Activated CD8-positive, alpha-beta T cell treated with anti-CD3 and anti-CD28 coated beads, Interleukin-2, amount 10 ng/mL, durations not matched to agents 7 days and 5 days (primary cell): ENCODE results near the gene MAPK8IP3. TPM values are rescaled to one million over a fixed set of nuclear protein-coding genes. Genes with fewer than 3 reads are reported as not detected.
"Not testable (repeated sequence)": the region's sequence is repeated elsewhere in the genome, so short reads cannot be mapped to it uniquely, and the experiment has no call there.

ENCODE experiments used
- ATAC-seq: fragments of 150-1000 bp; cut with Tn5 transposase; one replicate; pipeline ENCODE4 v1.10.0; 2021; ENCODE audit warnings: moderate library complexity
- CTCF ChIA-PET: fragments of 350-600 bp; sonication (Branson Sonifier 250); formaldehyde crosslinking; loops from one replicate; lab custom pipeline; 2021; ENCODE audit warnings: antibody characterized with exemption; lab: Charles Lee
- POLR2A ChIA-PET: fragments of 350-600 bp; sonication (Branson Sonifier 250); formaldehyde crosslinking; loops from one replicate; lab custom pipeline; 2021; ENCODE audit warnings: antibody characterized with exemption; lab: Charles Lee
- DNase-seq: peaks from one replicate; pipeline ENCODE4 v3.0.0-alpha.2; 2020
- H3K27ac Mint-ChIP-seq: one replicate; pipeline ENCODE4 v1.8.0; 2021; ENCODE audit warnings: mild to moderate bottlenecking, mixed read lengths
- H3K27me3 Mint-ChIP-seq: one replicate; pipeline ENCODE4 v1.8.0; 2021; ENCODE audit warnings: low read depth, mixed read lengths
- H3K36me3 Mint-ChIP-seq: one replicate; pipeline ENCODE4 v1.8.0; 2021; ENCODE audit warnings: low read depth, mixed read lengths
- H3K4me1 Mint-ChIP-seq: one replicate; pipeline ENCODE4 v1.8.0; 2021; ENCODE audit warnings: low read depth, mixed read lengths
- H3K4me3 Mint-ChIP-seq: one replicate; pipeline ENCODE4 v1.8.0; 2021; ENCODE audit warnings: mild to moderate bottlenecking, mixed read lengths
- H3K9me3 Mint-ChIP-seq: one replicate; pipeline ENCODE4 v1.8.0; 2022; ENCODE audit warnings: mixed read lengths; ENCODE audit not compliant: insufficient read depth
- total RNA-seq, 2 experiments: library from RNA; stranded (reverse); gene quantifications; one replicate each; pipeline ENCODE4 v1.2.3, GENCODE V29; 2021

Gene MAPK8IP3
- total RNA-seq, 2 experiments from 2014 or later: 75.9 to 82.7 TPM

DNA sequence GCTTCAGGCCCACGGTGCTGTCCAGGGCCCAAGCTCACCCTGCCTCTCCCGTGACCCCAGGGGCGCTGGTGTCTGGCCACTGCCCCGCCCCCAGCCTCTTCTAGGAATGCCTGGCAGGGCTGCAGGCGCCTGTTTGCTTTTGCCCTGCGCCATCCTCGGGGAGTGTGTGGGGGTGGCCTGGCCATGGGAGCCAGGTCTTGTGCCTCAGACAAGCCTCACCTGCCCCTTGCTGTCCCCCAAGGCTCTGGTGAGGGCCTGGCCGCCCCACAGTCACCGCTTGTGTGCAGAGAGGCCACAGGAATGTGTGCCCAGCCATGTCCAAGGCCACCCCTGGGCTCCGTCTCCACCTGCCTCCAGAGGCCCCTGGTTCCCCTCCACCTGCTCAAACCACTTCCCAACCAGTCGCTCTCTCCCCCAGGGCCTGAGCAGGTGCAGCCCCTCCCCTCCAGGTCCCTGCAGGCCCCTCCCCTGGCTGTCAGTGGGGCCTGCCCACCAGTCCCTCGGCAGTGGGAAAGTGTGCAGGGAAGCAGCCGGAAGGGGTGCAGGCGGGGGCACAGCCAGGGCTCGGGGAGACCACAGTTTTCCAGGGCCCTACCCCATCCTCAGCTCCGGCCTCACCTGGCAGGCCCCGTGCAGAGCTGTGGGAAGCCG, 88.4 kb downstream of the MAPK8IP3 start:
- peaks cover 10% of the 10 kb centered on the region for H3K36me3 Mint-ChIP-seq
- DNase-seq (no peak), ATAC-seq (no peak)
- H3K27ac Mint-ChIP-seq: no peak overlapping the region
- H3K4me3 Mint-ChIP-seq: no peak overlapping the region
- ChIA-PET POLR2A (no interaction called here), CTCF (no interaction called here)
- peaks cover 10% of the 10 kb centered on the region for H3K9me3 Mint-ChIP-seq
- H3K27me3 Mint-ChIP-seq: no peaks in the 10 kb centered on the region
- no peaks in the 10 kb centered on the region for H3K4me1 Mint-ChIP-seq

- no peak overlapping the region for H3K27ac Mint-ChIP-seq
- ChIA-PET CTCF (no interaction called here), POLR2A (no interaction called here)
- no peak for DNase-seq
- no peak for ATAC-seq
- peaks cover 17% of the 10 kb centered on the region for H3K9me3 Mint-ChIP-seq
- H3K4me3 Mint-ChIP-seq: no peak overlapping the region
- H3K36me3 Mint-ChIP-seq: peaks cover 17% of the 10 kb centered on the region
- H3K4me1 Mint-ChIP-seq: no peaks in the 10 kb centered on the region
- no peaks in the 10 kb centered on the region for H3K27me3 Mint-ChIP-seq
Observed at GRCh38 chr16:1794908-1795666, 89.1 kb downstream of the MAPK8IP3 start.

DNA sequence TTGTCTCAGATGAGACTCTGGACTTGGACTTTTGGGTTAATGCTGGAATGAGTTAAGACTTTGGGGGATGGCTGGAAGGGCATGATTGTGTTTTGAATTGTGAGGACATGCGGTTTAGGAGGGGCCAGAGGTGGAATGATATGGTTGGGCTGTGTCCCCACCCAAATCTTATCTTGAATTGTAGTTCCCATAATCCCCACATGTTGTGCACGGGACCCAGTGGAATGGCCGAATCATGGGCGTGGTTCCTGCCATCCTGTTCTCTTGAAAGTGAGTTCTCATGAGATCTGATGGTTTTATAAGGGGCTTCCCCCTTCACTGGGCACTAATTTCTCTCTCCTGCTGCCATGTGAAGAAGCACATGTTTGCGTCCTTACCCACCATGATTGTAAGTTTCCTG, 93.3 kb downstream of the MAPK8IP3 start:
- Mint-ChIP-seq H3K9me3 (peaks cover 17% of the 10 kb centered on the region), H3K36me3 (peaks cover 17% of the 10 kb centered on the region)
- H3K4me1 Mint-ChIP-seq, H3K4me3 Mint-ChIP-seq, CTCF ChIA-PET, H3K27me3 Mint-ChIP-seq, POLR2A ChIA-PET, ATAC-seq, H3K27ac Mint-ChIP-seq, DNase-seq: not testable (repeated sequence)

GRCh38 chr16:1800701-1801100, 94.7 kb downstream of the MAPK8IP3 start:
- Mint-ChIP-seq H3K9me3 (peaks cover 17% of the 10 kb centered on the region), H3K4me1 (no peaks in the 10 kb centered on the region), H3K4me3 (no peak overlapping the region), H3K27ac (no peak overlapping the region), H3K27me3 (no peaks in the 10 kb centered on the region), H3K36me3 (peaks cover 20% of the 10 kb centered on the region)
- ChIA-PET CTCF (no interaction called here), POLR2A (no interaction called here)
- no peak for DNase-seq
- ATAC-seq: no peak

- no peak for DNase-seq
- no peaks in the 10 kb centered on the region for H3K4me1 Mint-ChIP-seq
- ChIA-PET CTCF (no interaction called here), POLR2A (interaction anchor here (0.6 kb wide), 1 partner anchor 36 kb away, joined by 3 read pairs; no protein-coding TSS in a partner anchor)
- H3K4me3 Mint-ChIP-seq: no peak overlapping the region
- no peaks in the 10 kb centered on the region for H3K27me3 Mint-ChIP-seq
- no peak overlapping the region for H3K27ac Mint-ChIP-seq
- H3K36me3 Mint-ChIP-seq: peaks cover 22% of the 10 kb centered on the region
- no peak for ATAC-seq
- no peaks in the 10 kb centered on the region for H3K9me3 Mint-ChIP-seq
Observed at GRCh38 chr16:1807626-1808025, 101.6 kb downstream of the MAPK8IP3 start.

DNA sequence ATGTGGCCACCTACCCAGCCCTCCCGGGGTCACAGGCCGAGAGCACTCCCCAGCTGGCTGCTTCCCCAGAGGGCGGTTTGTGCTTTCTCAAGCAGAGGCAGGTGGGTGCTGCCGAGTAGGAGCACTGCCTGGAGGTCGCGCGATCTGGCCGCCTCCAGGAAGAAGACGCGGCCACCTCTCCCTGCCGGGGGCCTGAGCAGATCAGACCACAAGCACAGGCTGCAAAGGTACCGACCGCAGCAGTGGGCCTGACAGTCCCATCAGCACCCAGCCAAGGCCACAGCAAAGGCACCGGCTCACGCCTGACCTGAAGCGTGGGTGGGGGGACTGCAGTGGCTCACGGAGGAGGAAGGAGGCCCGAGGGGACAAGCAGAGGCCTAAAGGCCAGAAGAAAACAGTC, 102.7 kb downstream of the MAPK8IP3 start:
- CTCF ChIA-PET: no interaction called here

GRCh38 chr16:1809281-1809801, 103.3 kb downstream of the MAPK8IP3 start:
- ChIA-PET POLR2A (interaction anchor here (0.5 kb wide), 1 partner anchor 389 kb away, joined by 3 read pairs; the partner anchor contains the start of gene UQCC4), CTCF (no interaction called here)
- Mint-ChIP-seq H3K4me3 (no peak overlapping the region), H3K36me3 (peaks cover 30% of the 10 kb centered on the region), H3K27ac (no peak overlapping the region), H3K9me3 (no peaks in the 10 kb centered on the region), H3K27me3 (no peaks in the 10 kb centered on the region), H3K4me1 (peaks cover 5% of the 10 kb centered on the region)
- DNase-seq: no peak
- ATAC-seq: no peak

More for the DNA sequence above, 102.7 kb downstream of the MAPK8IP3 start:
- Mint-ChIP-seq H3K36me3 (peaks cover 28% of the 10 kb centered on the region), H3K9me3 (no peaks in the 10 kb centered on the region), H3K27ac (no peak overlapping the region), H3K4me3 (no peak overlapping the region), H3K4me1 (peaks cover 5% of the 10 kb centered on the region), H3K27me3 (no peaks in the 10 kb centered on the region)
- POLR2A ChIA-PET: interaction anchor here (0.5 kb wide), 1 partner anchor 388 kb away, joined by 3 read pairs; the partner anchor contains the start of gene UQCC4
- no peak for ATAC-seq
- DNase-seq: no peak

DNA sequence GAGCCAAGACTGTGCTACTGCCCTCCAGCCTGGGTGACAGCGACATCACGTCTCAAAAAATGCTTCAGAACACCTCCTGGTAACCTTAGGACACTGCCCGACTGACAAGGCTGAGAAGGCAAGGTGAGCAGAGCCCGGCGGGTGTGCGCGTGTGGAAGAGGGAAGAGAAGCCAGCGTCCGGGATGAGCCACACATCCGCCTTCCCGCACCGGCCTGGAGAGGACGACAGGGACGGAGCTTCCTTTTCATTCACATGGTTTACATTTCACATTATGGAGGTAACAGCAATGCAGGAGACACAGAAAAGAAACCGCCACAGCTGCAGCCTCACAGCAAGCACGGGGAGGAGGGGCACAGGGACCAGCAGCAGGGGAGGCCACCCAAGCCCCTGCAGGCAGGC, 104.1 kb downstream of the MAPK8IP3 start:
- ChIA-PET CTCF (no interaction called here), POLR2A (no interaction called here)
- H3K27me3 Mint-ChIP-seq: no peaks in the 10 kb centered on the region
- H3K4me1 Mint-ChIP-seq: peaks cover 5% of the 10 kb centered on the region
- no peak overlapping the region for H3K27ac Mint-ChIP-seq
- ATAC-seq (no peak), DNase-seq (no peak)
- H3K36me3 Mint-ChIP-seq: peaks cover 33% of the 10 kb centered on the region
- H3K9me3 Mint-ChIP-seq: no peaks in the 10 kb centered on the region
- no peak overlapping the region for H3K4me3 Mint-ChIP-seq

GRCh38 chr16:1810536-1810935, 104.5 kb downstream of the MAPK8IP3 start:
- H3K27ac Mint-ChIP-seq: no peak overlapping the region
- H3K27me3 Mint-ChIP-seq: no peaks in the 10 kb centered on the region
- DNase-seq: no peak
- ChIA-PET POLR2A (no interaction called here), CTCF (interaction anchor here (1.4 kb wide), 1 partner anchor 14 kb away, joined by 3 read pairs; no protein-coding TSS in a partner anchor)
- H3K4me3 Mint-ChIP-seq: no peak overlapping the region
- ATAC-seq: no peak
- peaks cover 35% of the 10 kb centered on the region for H3K36me3 Mint-ChIP-seq
- H3K4me1 Mint-ChIP-seq: peaks cover 5% of the 10 kb centered on the region
- H3K9me3 Mint-ChIP-seq: no peaks in the 10 kb centered on the region

DNA sequence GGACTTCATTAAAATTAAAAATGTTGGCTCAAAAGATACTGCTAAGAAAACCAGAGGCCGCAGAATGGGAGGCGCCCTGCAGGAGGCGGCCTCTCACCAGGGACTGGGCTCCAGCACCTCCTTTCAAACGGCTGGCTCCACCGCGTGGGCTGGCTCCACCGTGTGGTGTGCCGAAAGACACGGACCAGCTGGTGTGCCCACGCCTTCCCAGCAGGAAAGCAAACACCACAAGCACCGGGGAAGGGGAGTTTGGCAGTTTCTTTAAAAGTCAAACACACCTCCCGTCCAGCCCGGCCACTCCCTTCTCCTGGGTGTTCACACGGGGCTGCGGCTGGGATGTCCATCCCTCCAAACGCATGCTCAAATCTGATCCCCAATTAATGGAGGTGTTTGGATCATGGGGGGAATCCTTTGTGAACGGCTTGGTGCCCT, 106.8 kb downstream of the MAPK8IP3 start:
- POLR2A ChIA-PET: no interaction called here
- ATAC-seq: peak; percentile 78
- H3K27ac Mint-ChIP-seq: peak overlapping the region; percentile 50
- no peak overlapping the region for H3K4me3 Mint-ChIP-seq
- peaks cover 26% of the 10 kb centered on the region for H3K36me3 Mint-ChIP-seq
- H3K4me1 Mint-ChIP-seq: peaks cover 5% of the 10 kb centered on the region
- H3K27me3 Mint-ChIP-seq: no peaks in the 10 kb centered on the region
- CTCF ChIA-PET: interaction anchor here (1.2 to 2.0 kb wide), 4 partner anchors 11 to 115 kb away, joined by 3 to 7 read pairs (median 4); partner anchors contain the start of genes NUBP2 and SPSB3
- DNase-seq: peak; percentile 61
- H3K9me3 Mint-ChIP-seq: no peaks in the 10 kb centered on the region

DNA sequence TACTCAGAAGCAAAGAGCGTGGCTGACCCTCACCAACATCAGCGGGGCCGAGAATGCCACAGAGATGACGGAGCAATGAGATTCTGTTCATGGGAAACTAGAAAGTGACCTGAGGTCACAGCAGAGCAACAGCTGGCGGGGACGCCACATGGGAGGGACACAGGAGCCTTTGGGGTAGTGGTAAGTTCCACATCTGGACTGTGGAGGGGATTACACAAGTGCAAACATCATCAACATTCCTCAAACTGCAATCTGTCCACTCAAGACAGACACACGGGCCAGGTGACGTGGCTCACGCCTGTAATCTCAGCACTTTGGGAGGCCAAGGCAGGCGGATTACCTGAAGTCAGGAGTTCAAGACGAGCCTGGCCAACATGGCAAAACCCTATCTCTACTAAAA, 109.5 kb downstream of the MAPK8IP3 start:
- Mint-ChIP-seq H3K27me3 (no peaks in the 10 kb centered on the region), H3K9me3 (no peaks in the 10 kb centered on the region), H3K36me3 (peaks cover 24% of the 10 kb centered on the region), H3K27ac (no peak overlapping the region), H3K4me1 (peaks cover 5% of the 10 kb centered on the region), H3K4me3 (no peak overlapping the region)
- no peak for DNase-seq
- no peak for ATAC-seq
- ChIA-PET CTCF (no interaction called here), POLR2A (no interaction called here)
